Lung (tissue), 12 donors: ENCODE measurements around the gene TMEM52. TPM values are rescaled to one million over a fixed set of nuclear protein-coding genes. Genes with fewer than 3 reads are reported as not detected.

Experiments
- ATAC-seq: fragments of 200-7000 bp; cut with Tn5 transposase; one replicate; pipeline ENCODE4 v1.9.1; 2020; ENCODE audit warnings: moderate number of reproducible peaks; ENCODE audit not compliant: insufficient read depth, low FRiP score
- DNase-seq, 3 donors: peaks; one replicate each; pipeline ENCODE4 v3.0.0-alpha.2; 2013 to 2017
- H3K27ac ChIP-seq, 2 donors: one replicate each; pipeline ENCODE4 v1.5.1; 2013; ENCODE audit warnings: mild to moderate bottlenecking in 2 of 2, moderate library complexity in 2 of 2, control low read depth in 1 of 2, inconsistent platforms in 1 of 2, low read depth in 1 of 2, low read length in 1 of 2
- H3K27me3 ChIP-seq, 3 donors: one replicate each; pipeline ENCODE4 v1.5.1; 2013; ENCODE audit warnings: low read length in 2 of 3; ENCODE audit not compliant: control insufficient read depth in 3 of 3, insufficient read depth in 3 of 3
- H3K36me3 ChIP-seq, 4 donors: one replicate each; pipeline ENCODE4 v1.5.1; 2013; ENCODE audit warnings: low read length in 4 of 4, mild to moderate bottlenecking in 1 of 4, moderate library complexity in 1 of 4; ENCODE audit not compliant: control insufficient read depth in 4 of 4, insufficient read depth in 4 of 4
- H3K4me1 ChIP-seq, 5 donors: one replicate each; pipeline ENCODE4 v1.5.1; 2013; ENCODE audit warnings: low read length in 5 of 5, mild to moderate bottlenecking in 2 of 5, moderate library complexity in 1 of 5; ENCODE audit not compliant: control insufficient read depth in 5 of 5, insufficient read depth in 5 of 5
- H3K4me3 ChIP-seq: one replicate; pipeline ENCODE4 v1.5.1; 2013; ENCODE audit warnings: mild to moderate bottlenecking, control low read depth, moderate library complexity
- H3K9ac ChIP-seq, 2 donors: one replicate each; pipeline ENCODE4 v1.5.1; 2013; ENCODE audit warnings: low read length in 2 of 2, control low read depth in 1 of 2; ENCODE audit not compliant: insufficient read depth in 1 of 2
- H3K9me3 ChIP-seq, 4 donors: one replicate each; pipeline ENCODE4 v1.5.1; 2013; ENCODE audit warnings: low read length in 3 of 4, mild to moderate bottlenecking in 1 of 4, moderate library complexity in 1 of 4; ENCODE audit not compliant: control insufficient read depth in 4 of 4, insufficient read depth in 3 of 4
- WGBS, 2 donors: extraction: QIAGEN DNeasy Blood & Tissue Kit; methylation state at CpG; one replicate each; pipeline ENCODE4 v1.1.7; 2013; 5-methylcytosine and 5-hydroxymethylcytosine counted together
- polyA plus RNA-seq, 2 donors: library from polyadenylated mRNA; stranded (reverse); fragments of 200-250 nt; gene quantifications; one replicate each; pipeline ENCODE4 v1.2.1, GENCODE V29; 2013
- total RNA-seq, 2 donors: library from RNA; depleted of rRNA in 1 of 2; stranded (reverse); fragments of >200 nt in 1 of 2; gene quantifications; one replicate each; pipeline ENCODE4 v1.2.1, GENCODE V29; 2014 to 2021
- TF ChIP-seq, protein P1 (sequence below): IDR thresholded peaks from 2 replicates; pipeline ENCODE4 v1.5.1; 2012; ENCODE audit warnings: mild to moderate bottlenecking; ENCODE audit errors: control extremely low read depth, extremely low read depth
- donor health status: control.
- donor health status: control.
- donor health status: Bipolar disorder and iron deficiency.
- donor health status: healthy.
- donor health status: DM: yes; HTN: yes; CAD: no.

The TMEM52 gene
- total and polyA plus RNA-seq, 4 donors = 2.8 to 6.1 (median 3.1) TPM; not detected in 1

- Histone ChIP-seq H3K9ac (no peak overlapping the region), H3K27ac (no peak overlapping the region), H3K27me3 (peaks cover 0 to 7% (median 0%) of the 10 kb centered on the region in 3 donors), H3K4me1 (peaks cover 0 to 7% (median 0%) of the 10 kb centered on the region in 5 donors), H3K9me3 (no peaks in the 10 kb centered on the region), H3K4me3 (no peak overlapping the region), H3K36me3 (no peaks in the 10 kb centered on the region)
- WGBS, 2 donors = 55 to 66% methylated on average over 36 to 38 of the region's 38 CpGs
- TF ChIP-seq, protein P1, sequence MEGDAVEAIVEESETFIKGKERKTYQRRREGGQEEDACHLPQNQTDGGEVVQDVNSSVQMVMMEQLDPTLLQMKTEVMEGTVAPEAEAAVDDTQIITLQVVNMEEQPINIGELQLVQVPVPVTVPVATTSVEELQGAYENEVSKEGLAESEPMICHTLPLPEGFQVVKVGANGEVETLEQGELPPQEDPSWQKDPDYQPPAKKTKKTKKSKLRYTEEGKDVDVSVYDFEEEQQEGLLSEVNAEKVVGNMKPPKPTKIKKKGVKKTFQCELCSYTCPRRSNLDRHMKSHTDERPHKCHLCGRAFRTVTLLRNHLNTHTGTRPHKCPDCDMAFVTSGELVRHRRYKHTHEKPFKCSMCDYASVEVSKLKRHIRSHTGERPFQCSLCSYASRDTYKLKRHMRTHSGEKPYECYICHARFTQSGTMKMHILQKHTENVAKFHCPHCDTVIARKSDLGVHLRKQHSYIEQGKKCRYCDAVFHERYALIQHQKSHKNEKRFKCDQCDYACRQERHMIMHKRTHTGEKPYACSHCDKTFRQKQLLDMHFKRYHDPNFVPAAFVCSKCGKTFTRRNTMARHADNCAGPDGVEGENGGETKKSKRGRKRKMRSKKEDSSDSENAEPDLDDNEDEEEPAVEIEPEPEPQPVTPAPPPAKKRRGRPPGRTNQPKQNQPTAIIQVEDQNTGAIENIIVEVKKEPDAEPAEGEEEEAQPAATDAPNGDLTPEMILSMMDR = no peak
- ATAC-seq = no peak
- peak in 1 of 3 donors; percentile 35 for DNase-seq
These were observed 47.1 kb upstream of the TMEM52 start for GRCh38 chr1:1966071-1966740.

- Histone ChIP-seq H3K9me3 (no peaks in the 10 kb centered on the region), H3K27me3 (peaks cover 0 to 5% (median 0%) of the 10 kb centered on the region in 3 donors), H3K36me3 (no peaks in the 10 kb centered on the region), H3K4me3 (no peak overlapping the region), H3K9ac (no peak overlapping the region), H3K4me1 (peaks cover 0 to 8% (median 0%) of the 10 kb centered on the region in 5 donors), H3K27ac (no peak overlapping the region)
- ATAC-seq (no peak), DNase-seq (no peak)
- WGBS, 2 donors = 76 to 83% methylated on average over 10 of the region's 10 CpGs
- TF ChIP-seq, protein P1 = no peak
These were observed 46.5 kb upstream of the TMEM52 start for GRCh38 chr1:1965546-1965945.

DNA sequence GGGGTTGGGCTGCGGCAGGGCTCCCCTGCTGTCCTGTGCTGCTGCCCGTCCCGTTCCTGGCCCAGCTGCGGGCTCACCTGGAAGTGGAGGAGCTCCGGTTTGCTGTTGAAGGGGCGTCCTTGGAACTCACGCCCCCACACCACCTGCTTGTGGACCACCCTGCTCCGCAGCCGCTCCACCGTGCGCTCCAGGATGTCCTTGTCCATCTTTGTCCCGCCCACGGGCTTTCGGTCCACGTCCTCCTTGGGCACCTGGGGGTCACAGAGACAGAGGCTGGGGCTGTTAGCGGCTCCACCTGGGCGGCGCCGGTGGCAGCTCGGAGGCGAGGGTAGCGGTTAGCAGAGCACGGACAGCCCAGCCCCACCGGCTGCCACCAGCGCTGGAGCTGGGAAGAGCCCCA is 45.7 kb upstream of the TMEM52 start:
- 84% methylated on average over 25 of the region's 25 CpGs for WGBS, 2 donors
- ATAC-seq = no peak

More for the DNA sequence above, 45.7 kb upstream of the TMEM52 start:
- Histone ChIP-seq H3K36me3 (no peaks in the 10 kb centered on the region), H3K27me3 (peaks cover 0 to 5% (median 0%) of the 10 kb centered on the region in 3 donors), H3K9ac (no peak overlapping the region), H3K4me1 (peaks cover 0 to 8% (median 0%) of the 10 kb centered on the region in 5 donors), H3K9me3 (no peaks in the 10 kb centered on the region), H3K4me3 (no peak overlapping the region), H3K27ac (no peak overlapping the region)
- TF ChIP-seq, protein P1 = no peak
- no peak for DNase-seq
